Non-pigmented ciliary epithelial cell (primary cell): ENCODE results near the gene RAPGEF3.

Experiments used
- DNase-seq: peaks from one replicate; pipeline ENCODE4 v3.0.0-alpha.2; 2010; ENCODE audit warnings: low read depth

Gene RAPGEF3, protein sequence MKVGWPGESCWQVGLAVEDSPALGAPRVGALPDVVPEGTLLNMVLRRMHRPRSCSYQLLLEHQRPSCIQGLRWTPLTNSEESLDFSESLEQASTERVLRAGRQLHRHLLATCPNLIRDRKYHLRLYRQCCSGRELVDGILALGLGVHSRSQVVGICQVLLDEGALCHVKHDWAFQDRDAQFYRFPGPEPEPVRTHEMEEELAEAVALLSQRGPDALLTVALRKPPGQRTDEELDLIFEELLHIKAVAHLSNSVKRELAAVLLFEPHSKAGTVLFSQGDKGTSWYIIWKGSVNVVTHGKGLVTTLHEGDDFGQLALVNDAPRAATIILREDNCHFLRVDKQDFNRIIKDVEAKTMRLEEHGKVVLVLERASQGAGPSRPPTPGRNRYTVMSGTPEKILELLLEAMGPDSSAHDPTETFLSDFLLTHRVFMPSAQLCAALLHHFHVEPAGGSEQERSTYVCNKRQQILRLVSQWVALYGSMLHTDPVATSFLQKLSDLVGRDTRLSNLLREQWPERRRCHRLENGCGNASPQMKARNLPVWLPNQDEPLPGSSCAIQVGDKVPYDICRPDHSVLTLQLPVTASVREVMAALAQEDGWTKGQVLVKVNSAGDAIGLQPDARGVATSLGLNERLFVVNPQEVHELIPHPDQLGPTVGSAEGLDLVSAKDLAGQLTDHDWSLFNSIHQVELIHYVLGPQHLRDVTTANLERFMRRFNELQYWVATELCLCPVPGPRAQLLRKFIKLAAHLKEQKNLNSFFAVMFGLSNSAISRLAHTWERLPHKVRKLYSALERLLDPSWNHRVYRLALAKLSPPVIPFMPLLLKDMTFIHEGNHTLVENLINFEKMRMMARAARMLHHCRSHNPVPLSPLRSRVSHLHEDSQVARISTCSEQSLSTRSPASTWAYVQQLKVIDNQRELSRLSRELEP

DNA sequence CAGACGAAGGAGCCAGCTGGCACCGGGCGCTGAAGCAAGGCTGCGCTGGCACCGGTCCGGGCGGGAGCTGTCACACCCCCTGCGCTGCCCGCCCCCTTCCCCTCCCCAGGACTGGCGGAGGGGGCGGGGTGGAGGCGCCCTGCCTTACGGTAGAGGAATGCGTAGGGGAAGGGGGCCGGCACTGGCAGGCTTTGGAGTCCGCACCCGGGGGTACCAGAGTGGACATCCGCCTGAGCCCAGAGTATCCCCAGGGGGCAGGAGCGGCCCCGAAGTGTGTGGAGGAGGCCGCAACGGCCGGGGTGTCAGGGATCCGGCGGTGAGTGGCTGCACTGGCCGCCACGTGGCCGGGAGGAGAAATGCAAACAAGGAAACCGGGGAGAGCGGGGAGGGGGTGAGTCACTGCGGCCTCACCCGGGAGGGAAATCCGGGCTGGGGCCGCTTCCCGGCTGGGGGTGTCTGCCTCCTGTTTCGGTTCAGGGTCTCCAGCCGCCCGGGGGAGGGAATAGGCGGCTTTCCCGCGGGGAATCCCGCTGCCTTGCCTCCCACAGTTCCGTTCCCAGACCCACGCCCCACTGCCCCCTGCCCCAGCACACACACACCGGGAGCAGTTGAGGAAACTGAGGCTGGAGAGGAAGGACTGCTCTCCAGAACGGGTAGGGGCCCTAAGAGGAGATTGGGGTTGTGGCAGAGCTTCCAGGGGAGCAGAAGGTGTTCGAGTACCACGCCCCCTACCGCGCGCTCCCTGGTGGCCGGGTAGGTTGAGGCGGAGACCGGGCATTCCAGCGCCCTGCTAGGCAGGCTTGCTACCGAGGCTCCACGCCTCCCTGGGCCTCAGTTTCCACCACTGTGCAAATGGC, at the start of gene RAPGEF3:
TSS of gene RAPGEF3 (minus strand) at position 47 of the 857 bp plus-strand sequence. CDS start 324 bp downstream, outside the sequence.
- no peak for DNase-seq

DNA sequence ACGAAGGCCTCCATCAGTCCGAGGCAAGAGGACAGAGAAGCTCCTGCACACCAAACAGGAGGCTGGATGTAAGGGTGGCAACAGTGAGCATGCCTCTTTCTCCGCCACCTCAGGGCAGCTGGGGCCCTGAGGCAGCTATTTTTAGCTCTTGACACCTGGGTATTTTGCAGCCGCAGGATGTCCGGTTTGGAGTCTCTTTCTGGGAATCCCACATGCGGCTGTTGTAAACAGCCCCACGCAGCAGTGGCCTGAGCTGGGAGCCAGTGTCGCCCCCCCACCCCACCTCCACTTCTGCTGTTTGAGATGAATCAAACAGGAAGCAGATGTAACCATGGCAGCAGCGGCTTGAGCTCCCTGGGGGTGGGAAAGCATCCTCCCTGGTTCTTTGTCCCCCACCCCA, 49.4 kb upstream of the RAPGEF3 start:
- no peak for DNase-seq

DNA sequence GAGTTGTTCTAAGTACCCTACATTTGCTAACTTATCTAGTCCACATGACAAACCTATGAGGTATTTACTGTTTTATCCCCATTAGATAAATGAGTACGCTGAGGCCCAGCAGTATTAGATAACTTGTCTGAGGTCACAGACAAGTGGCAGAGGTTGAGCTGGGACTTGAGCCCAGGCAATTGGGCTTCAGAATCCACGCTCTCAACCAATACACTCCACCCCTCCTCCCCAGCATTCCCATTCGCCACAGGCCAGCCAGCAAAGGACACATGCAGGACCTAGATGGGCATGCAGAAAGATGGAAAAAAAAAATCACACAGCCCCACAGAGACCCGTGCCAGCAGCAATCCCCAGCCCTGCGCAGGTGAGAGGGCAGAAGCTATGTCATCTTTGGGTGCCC, 48.7 kb upstream of the RAPGEF3 start:
- DNase-seq = no peak

DNA sequence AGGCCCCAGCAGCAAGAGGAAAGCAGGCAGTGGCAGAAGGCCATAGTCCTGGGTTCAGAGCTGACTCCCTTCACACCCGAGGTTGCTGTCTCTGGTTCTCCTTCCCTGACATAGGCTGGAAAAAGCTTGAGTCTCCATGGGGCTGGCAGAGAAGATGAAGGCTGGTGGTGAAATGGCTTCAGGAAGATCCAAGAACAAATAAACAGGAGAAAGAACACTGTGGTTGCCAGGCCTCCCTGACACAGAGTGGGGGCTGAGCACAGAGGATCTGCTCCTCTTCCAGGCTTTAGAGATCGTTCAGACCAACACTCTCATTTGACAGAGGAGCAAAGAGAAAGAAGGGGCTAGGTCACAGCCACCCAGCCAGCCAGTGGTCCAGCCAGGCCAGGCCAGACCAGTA, 46.7 kb upstream of the RAPGEF3 start:
- DNase-seq = no peak

DNA sequence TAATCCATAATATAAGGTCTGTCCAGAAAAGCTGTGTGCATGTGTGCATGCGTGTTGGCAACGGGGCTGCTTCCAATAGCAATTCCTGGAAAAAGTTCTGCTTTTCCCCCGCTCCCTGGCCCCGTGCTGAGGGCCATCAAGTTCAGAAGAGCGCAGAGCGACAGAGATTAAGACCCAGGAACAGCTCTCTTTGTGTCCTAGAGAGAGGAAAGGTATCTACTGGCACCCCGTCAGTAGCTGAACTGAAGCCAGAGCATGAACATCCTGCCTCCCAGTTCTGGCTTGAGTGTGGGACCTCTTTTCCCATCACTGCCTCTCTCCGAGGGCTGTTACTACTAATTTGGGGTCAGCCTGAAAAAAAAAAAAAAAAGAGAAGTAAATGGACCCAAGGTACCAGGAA, 45.5 kb upstream of the RAPGEF3 start:
- DNase-seq = no peak

DNA sequence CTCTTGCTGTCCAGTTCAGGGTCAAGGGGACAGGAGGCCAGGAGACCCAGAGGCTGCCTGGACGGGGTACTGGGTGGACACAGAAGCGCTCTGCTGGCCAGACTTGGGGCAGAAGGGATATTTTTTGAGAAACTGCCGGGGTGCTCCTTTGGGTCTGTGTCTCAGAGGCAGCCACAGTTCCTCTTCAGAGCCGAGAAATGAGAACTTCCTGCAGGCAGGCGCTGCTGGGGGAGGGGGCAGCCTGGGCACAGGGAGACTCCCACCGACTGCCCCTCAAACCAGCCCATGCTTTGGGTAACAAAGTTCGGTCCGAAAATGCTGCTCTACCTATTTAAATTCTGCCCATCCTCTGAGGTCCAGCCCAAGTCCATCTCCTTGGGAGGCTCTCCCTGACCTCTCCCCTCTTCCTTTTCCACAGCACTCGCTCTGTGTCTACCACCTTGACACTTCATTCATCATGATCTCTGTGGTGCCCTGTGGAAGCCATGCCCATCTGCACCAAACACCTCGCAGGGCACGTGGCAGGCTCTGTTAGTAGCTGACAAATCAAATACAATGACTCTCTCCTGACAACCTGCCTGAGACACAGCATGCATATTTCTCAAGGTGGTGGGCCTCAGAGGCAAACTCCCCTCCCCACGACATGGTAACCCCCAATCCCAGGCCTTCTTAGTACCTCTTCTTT, 44.7 kb upstream of the RAPGEF3 start:
- DNase-seq = no peak

DNA sequence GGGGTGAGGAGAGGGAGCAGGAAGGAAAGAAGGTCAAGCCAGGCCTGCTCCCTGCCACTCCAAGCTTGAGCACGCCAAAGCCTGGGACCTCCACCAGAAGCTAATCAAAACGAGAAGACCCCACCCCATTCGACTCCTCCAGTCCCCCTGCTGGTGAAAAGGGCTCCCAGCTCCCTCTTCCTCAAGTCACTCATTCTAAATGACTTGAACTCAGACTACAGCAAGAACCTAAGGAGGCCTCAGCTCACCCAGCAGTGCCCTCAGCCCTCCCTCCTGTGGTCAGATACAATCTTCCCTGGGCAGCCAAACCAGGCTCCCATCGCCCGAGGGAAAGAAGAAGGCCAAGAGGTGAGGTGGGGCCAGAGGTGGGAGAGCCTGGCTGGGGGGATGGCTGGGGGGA, 43.6 kb upstream of the RAPGEF3 start:
- no peak for DNase-seq

DNA sequence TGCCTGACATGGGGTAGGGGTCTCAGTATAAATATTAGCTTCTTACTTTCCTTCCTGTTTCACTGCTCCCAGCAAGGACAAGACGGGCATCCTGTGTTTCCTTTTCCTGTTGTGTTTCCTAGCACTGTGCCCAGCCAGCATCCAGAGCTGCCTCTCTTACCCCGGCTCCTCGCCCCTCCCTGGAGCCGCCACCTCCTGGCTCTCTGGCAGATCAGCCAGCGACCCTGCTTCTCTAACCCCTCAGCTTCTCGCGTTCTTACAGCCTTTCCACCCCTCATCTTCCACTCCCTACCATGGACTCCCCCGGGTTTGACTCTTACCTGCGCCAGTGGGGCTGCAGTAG, 43.2 kb upstream of the RAPGEF3 start:
- DNase-seq = no peak

DNA sequence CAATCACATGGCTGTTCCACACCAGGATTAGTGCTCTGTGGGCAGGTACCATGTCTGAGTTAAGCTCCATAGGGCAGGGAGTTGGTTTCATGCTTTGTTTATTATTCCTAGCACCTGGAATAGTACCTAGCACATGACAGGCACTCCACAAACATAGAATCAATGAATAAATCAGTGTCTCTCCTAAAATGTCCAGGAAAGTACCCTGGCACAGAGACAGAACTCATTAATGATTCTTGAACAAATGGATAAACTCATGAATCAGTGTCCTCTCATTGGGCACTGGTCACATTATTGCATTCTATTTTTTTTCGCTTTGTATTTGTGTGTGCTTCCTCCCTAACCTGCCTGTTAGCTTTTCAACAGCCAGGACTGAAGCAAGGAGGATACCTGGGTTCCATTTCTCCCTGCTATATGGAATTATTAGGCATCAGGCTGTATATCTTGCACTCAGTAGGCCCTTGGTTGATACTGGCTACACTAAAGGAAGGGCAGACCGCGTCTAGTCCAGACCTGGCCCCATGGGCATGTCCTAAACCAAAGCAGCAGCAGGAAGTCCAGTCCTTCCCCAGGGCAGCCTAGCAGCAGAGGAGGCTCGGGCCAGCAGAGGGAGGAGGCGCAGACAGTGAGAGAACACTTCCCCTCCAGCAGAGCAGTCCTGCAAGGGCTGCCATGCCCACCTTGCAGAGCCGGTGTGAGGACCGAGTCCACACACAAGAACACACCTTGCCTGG, 42.7 kb upstream of the RAPGEF3 start:
- no peak for DNase-seq

DNA sequence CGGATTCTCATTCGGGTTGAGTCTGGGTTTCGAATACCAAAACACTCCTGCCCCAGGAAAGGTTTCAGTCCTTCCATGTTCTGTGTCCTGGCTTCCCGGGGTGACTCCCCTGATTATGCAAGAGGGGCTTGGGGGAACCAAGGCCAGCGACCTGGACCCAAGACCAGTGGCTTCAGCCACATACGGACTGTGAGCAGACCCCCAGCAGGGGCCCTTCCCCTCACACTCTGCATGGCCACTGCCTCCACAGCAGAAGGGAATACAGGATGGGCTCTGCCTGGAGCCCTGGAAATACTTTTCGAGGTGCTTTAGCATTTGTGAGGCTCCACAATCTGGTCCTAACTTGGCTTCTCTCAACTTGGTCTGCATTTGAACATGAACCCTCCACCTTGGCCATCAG, 41.9 kb upstream of the RAPGEF3 start:
- no peak for DNase-seq

DNA sequence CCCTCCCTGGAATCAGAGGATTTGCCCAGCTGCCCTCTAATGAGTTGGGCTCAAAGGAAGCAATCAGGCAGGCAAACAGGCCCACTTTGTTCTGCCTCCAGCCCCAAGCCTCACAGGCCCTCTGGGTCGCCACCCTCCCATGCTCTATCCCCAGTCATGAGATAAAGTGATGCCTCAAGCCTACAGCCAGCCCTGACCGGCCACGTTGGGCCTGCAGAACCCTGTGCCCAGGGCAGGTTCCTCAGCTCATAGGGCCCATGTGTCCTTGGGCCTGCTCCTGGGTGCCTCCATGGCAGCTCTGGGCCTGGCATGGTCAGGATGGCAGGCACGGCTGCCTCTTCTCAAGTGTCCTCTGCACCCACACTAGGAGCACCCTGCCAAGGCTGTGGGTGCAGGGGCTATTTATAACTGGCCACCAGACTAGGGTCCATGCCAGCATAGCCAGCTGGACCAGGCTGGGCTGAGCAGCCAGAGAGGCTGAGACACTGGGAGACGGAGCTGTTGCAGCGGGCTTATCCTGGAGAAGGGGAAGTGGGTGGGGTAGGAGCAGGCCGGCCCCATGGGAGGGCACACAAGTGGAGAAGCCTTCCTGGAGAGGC, 40.8 kb upstream of the RAPGEF3 start:
- DNase-seq = no peak

DNA sequence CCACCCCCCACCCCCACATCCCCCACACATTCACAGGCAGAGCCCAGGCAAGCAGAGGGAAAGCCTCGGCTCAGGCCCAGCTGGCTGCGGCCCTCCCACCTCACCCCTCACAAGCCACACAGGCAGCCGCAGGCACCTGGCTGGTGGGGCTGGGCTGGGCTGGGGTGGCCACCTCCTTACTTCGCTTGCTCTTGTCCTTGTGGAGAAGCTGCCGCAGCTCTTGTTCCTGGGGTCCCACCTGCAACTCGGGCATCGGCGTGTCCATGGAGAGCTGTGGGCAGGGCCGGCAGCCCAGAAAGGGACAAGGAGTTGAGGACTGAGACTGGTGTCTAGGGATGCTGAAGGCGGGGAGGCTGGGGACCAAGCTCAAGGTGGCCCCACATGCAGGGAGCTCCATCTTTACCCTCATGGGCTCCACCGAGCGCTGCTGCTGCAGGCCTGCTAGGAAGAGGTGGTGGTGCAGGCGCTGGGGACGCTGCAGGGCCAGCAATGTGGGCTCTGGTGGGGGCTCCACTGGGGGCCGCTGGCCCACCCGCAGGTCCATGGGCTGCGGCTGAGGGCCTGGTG, 39.8 kb upstream of the RAPGEF3 start:
- no peak for DNase-seq

DNA sequence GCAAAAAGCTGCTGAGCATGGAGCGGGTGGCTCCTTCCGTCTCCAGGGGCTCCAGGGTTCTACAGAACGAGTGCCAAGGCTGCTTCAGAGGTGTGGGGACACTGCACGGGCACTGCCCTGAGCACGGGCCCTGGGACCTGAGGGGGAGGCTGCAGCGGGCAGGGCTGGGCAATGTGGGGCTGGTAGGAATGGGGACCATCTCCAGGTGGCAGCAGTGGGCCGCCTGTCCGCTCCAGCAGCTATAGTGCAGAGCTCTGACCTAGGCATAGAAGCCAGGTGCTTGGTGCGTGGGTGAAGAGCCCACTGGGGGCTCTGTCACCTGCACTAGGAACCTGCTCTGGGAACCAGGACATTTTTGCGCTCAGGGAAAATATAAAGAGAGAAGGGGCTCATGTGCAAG, 38.8 kb upstream of the RAPGEF3 start:
- DNase-seq = no peak

DNA sequence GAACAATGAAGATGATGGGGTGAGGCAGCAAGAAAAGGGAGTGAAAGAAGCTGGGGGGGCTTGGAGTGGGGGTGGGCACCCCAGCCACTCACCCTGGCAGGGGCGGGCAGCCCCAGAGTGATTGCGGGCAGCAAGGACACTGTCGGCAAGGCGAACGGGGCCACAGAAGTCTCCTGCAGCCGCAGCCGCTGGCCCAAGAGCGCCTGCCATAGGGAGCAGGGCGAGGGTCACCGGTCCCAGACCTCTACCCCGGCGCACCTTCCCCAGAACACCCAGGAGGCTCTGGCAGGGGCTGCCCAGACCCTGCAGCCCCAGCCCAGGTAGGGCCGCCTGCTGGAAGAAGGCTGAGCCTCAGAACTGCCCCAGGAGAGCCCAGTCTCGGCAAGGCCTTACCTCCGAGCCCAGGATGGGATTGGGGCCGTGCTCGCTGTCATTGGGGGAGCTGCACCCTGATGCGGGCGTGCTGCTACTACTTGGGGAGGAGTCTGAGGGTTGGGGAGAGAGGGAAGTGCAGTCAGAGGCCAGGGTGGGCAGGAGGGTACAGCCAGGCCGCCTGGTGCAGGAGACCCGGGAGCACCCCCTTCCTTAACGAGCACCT, 37.2 kb upstream of the RAPGEF3 start:
- DNase-seq = no peak

DNA sequence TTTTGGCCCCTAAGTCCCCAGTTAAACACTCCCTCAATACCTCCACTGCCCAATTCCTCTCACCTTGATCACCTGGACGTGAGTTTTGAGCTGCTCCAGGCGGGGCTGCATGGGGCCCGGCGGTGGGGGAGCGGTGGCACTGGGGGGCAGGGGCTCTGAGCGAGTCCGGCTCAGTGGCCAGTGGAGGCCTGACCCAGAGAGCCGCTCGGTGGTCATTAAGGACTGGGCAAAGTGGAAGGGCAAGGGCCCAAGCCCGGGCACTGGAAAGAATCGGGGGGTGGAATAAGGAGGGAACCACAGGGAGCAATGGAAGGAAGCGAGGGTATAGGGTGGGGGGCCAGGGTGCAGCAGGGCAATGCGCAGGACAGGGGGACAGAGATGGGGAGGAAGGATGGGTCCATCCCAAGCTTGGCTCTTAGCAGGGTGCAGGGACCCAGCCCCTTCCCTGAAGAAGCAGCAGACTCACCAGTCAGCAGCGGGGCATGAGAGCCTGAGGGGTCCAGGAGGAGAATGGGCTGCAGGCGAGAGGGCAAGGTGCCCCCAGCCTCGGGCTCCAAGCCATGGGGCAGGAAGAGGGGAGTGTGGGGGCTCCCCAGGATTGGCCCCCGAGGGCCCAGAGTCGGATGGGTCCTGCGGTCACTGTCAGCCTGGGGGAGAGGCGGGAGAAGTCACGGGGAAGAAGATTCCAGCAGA, 36.6 kb upstream of the RAPGEF3 start:
- DNase-seq = no peak

DNA sequence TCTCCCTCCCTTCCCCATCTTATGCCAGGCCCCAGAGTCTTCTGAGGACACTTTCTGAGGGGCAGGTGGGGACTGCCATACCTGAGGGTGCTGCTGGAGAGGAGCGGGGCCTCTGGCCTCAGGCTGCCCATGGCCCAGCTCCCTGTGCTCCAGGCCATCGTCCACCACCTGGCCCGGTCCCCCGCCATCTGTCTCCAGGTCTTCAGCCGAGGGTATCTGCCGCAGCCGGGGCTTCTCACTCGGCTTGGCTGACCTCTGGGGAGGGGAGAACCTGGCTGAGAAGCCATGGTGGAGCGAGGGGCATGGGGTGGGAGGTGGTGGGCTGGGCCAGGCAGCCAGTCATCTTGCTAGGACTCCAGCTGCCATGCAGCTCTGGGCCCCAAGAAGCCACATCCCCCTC, 36.0 kb upstream of the RAPGEF3 start:
- no peak for DNase-seq

DNA sequence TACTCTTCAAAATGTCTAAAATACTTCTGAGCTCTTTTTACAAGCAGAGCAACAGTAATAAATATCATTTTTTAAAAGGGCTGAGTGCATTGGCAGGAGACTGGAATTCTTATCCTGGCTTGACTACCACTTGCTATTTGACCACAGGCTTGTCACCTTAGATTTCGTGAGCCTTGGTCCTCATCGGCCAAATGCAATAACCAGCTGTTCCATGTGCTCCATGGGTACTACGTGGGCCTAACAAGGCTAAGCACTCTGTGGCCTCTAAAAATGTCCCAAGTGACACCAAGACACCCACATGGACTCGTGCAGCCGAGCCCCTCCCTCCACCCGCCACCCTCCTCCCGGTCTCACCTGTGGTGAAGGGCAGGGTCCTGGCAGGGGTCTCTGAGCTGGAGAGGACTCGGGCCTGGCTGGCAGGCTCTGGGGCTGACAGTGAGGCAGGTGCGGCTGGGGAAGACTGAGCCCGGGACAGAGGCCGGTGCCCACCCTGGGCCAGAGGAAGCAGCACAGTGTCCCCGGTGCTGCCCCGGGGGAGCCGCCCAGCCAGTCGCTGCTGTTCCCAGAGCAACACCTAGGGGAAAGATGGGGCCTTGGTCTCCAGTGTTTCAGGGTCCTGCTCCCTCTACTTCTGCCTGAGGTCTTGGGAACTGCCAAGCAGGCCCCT, 34.5 kb upstream of the RAPGEF3 start:
- no peak for DNase-seq

DNA sequence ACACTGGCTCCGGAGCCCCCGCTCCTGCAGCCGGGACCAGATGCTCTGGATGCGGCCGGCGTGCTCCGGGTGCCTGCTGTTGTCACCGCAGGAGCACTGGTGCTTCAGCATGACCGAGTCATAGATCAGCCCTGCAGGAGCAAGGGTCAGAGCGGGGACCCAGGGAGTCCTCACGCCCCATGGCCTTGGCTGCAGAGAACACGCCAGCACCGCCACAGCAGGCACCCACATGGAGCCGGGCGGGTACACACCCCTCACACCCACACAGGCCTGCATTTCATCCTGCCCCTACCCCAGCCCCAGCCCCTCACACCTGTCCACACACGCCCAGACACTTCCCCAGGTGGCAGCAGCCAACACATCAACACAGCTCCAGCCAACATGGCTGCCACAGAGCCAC, 33.2 kb upstream of the RAPGEF3 start:
- no peak for DNase-seq

DNA sequence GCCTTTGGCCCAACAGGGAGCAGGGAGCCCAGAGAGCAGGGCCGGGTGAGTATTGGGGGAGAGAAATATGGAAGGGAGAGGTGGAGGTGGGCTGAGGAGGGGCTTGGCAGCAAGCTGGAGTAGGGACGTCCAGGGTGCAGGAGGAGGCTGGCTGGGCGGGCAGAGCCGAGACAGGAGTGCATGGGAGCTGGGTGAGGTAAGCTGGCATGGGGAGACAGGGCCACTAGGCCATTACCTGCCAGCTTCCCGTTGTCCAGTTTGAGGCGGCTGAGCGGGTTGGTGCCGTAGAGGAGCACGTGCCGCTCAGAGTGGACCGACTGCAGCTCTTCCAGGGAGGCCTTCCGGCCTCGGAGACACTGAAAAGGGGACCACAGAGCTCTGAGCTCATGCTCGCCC, 32.7 kb upstream of the RAPGEF3 start:
- no peak for DNase-seq
